Ishikawa (cell line): ENCODE data around the gene ACSS1.

Experiments used
- CEBPB ChIP-seq: IDR thresholded peaks from 2 replicates; pipeline ENCODE4 v1.6.1; 2012
- CREB1 ChIP-seq: IDR thresholded peaks from 2 replicates; pipeline ENCODE4 v1.6.1; 2012; ENCODE audit warnings: low read depth
- EGR1 ChIP-seq: IDR thresholded peaks from 2 replicates; pipeline ENCODE4 v1.6.1; 2012
- EP300 ChIP-seq: IDR thresholded peaks from 2 replicates; pipeline ENCODE4 v1.6.1; 2012; ENCODE audit warnings: borderline replicate concordance
- FOXM1 ChIP-seq: IDR thresholded peaks from 2 replicates; pipeline ENCODE4 v1.6.1; 2012; ENCODE audit warnings: low read depth, borderline replicate concordance
- MAX ChIP-seq: IDR thresholded peaks from 2 replicates; pipeline ENCODE4 v1.6.1; 2012
- NFIC ChIP-seq: IDR thresholded peaks from 2 replicates; pipeline ENCODE4 v1.6.1; 2012
- RAD21 ChIP-seq: IDR thresholded peaks from 2 replicates; pipeline ENCODE4 v1.6.1; 2012; ENCODE audit warnings: low read depth
- TAF1 ChIP-seq: IDR thresholded peaks from 2 replicates; pipeline ENCODE4 v1.6.1; 2012; ENCODE audit warnings: low read depth, mild to moderate bottlenecking
- TCF12 ChIP-seq: IDR thresholded peaks from 2 replicates; pipeline ENCODE4 v1.6.1; 2012; ENCODE audit warnings: low read depth
- TEAD4 ChIP-seq: IDR thresholded peaks from 2 replicates; pipeline ENCODE4 v1.6.1; 2012
- YY1 ChIP-seq: IDR thresholded peaks from 2 replicates; pipeline ENCODE4 v1.6.1; 2012; ENCODE audit warnings: low read depth
- ZBTB7A ChIP-seq: IDR thresholded peaks from 2 replicates; pipeline ENCODE4 v1.6.1; 2012; ENCODE audit warnings: low read depth
- TF ChIP-seq, protein P1 (sequence below): IDR thresholded peaks from 2 replicates; pipeline ENCODE4 v1.6.1; 2012; ENCODE audit warnings: low read depth, mild to moderate bottlenecking
- TF ChIP-seq, protein P2 (sequence below): IDR thresholded peaks from 2 replicates; pipeline ENCODE4 v1.6.1; 2012

The ACSS1 gene

GRCh38 chr20:24994470-24995368 lies 63.2 kb downstream of the ACSS1 start:
- TF ChIP-seq ZBTB7A (no peak), TEAD4 (0 out of 2 replicates have a peak, but pooled peaks have one; percentile 13), TCF12 (no peak), CEBPB (no peak), RAD21 (peak; percentile 99), FOXM1 (no peak), MAX (0 out of 2 replicates have a peak, but pooled peaks have one; percentile 26), TAF1 (0 out of 2 replicates have a peak, but pooled peaks have one; percentile 23), EGR1 (no peak), NFIC (peak; percentile 59)
- TF ChIP-seq, protein P1, sequence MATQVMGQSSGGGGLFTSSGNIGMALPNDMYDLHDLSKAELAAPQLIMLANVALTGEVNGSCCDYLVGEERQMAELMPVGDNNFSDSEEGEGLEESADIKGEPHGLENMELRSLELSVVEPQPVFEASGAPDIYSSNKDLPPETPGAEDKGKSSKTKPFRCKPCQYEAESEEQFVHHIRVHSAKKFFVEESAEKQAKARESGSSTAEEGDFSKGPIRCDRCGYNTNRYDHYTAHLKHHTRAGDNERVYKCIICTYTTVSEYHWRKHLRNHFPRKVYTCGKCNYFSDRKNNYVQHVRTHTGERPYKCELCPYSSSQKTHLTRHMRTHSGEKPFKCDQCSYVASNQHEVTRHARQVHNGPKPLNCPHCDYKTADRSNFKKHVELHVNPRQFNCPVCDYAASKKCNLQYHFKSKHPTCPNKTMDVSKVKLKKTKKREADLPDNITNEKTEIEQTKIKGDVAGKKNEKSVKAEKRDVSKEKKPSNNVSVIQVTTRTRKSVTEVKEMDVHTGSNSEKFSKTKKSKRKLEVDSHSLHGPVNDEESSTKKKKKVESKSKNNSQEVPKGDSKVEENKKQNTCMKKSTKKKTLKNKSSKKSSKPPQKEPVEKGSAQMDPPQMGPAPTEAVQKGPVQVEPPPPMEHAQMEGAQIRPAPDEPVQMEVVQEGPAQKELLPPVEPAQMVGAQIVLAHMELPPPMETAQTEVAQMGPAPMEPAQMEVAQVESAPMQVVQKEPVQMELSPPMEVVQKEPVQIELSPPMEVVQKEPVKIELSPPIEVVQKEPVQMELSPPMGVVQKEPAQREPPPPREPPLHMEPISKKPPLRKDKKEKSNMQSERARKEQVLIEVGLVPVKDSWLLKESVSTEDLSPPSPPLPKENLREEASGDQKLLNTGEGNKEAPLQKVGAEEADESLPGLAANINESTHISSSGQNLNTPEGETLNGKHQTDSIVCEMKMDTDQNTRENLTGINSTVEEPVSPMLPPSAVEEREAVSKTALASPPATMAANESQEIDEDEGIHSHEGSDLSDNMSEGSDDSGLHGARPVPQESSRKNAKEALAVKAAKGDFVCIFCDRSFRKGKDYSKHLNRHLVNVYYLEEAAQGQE = no peak

GRCh38 chr20:24994186-24994465 lies 63.8 kb downstream of the ACSS1 start:
- TF ChIP-seq TCF12 (no peak), ZBTB7A (no peak), MAX (no peak), EGR1 (no peak), RAD21 (no peak), EP300 (no peak), FOXM1 (no peak), TAF1 (no peak), YY1 (no peak), CREB1 (no peak), NFIC (no peak)

DNA sequence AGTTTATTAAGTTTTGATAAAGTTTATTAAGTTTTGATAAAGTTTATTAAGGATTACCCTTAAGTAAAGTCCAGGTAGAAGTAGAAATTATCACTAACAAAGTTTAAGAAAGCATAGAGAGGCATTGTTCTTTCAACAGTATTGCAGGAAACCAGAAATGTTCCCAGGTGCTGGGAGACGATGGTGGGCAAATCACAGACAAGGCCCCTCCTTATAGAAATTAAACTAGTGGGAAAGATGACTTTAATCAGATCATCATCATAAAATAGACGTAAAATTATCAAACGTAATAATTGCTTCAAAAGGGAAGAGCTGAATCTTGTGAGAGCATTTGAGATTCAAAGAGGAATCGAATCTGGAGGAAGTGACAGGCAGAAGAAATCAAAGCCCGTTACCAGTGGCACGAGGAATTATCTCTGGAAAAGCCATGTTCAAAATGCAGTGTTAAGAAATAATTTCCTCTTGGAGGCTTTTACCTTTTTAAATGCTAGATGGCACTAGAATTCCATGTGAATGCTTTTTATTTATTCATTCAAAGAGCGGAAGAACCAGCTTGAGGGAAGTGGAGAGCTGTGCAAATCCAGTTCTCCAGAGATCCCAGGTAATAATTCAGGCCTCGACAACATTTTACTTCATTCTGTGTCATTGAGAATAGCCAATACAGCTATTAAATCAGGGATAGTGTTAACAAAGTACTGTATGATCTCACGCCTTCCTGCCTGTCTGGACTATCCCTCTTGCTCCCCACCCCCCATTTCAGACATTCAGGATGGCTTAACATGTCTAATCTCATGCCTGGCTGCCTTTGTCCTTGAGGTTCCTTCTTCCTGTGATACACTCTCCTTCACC lies 64.4 kb downstream of the ACSS1 start:
- TF ChIP-seq RAD21 = peak; percentile 40
- TF ChIP-seq CREB1 = no peak
- TF ChIP-seq FOXM1 = no peak

GRCh38 chr20:24992487-24993205 lies 65.3 kb downstream of the ACSS1 start, which contains the start of gene APMAP:
TSS of gene APMAP (minus strand) at chr20:24992751. CDS start at chr20:24992688, 63 bp downstream.
- TF ChIP-seq NFIC (0 out of 2 replicates have a peak, but pooled peaks have one; percentile 16), MAX (peak; percentile 91), TAF1 (peak; percentile 93), EGR1 (no peak), CREB1 (peak; percentile 84), CEBPB (no peak), YY1 (peak; percentile 62)
- TF ChIP-seq, protein P1 = peak; percentile 38; the same call in 1 of the 2 replicates

DNA sequence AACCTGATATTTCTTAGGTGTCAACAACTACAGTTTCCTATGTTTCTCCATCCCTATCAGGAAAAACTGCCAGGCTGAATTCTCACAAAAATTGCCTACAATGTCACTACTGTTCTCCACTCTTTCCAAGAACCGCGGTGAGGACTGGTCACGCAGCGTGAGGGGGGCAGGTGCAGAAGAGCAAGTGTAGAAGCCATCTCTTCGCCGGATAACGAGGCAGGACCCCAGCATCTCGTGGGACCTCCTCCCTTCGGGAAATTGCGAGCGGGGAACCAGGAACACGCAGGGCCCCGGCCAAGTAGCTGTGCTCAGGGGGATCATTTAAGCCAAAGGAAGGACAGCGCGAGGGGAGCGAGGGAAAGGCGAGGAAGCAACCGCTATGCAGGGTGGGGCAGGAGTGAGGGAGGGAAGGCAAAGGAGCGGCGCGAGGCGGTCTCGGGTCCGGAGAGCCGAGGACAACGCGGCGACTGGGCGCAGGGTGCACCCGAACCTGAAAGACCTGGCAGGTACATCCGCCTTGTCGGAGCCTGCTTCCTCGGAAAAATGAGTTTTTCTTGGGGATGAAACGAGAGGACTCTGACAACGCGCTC lies 65.9 kb downstream of the ACSS1 start:
- TF ChIP-seq ZBTB7A = no peak
- TF ChIP-seq RAD21 = no peak
- no peak for TF ChIP-seq CREB1
- TF ChIP-seq EGR1 = no peak
- no peak for TF ChIP-seq CEBPB
- no peak for TF ChIP-seq TEAD4
- TF ChIP-seq MAX = no peak; the same call in 1 of the 2 replicates
- no peak for TF ChIP-seq YY1
- TF ChIP-seq, protein P2, sequence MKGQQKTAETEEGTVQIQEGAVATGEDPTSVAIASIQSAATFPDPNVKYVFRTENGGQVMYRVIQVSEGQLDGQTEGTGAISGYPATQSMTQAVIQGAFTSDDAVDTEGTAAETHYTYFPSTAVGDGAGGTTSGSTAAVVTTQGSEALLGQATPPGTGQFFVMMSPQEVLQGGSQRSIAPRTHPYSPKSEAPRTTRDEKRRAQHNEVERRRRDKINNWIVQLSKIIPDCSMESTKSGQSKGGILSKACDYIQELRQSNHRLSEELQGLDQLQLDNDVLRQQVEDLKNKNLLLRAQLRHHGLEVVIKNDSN = no peak
- TF ChIP-seq, protein P1 = no peak
- TF ChIP-seq TCF12 = no peak
- TF ChIP-seq NFIC = no peak
- TF ChIP-seq FOXM1 = no peak
- no peak for TF ChIP-seq TAF1
